Keratinocyte (primary cell): ENCODE measurements around the gene TXNDC8. TPM values are rescaled to one million over a fixed set of nuclear protein-coding genes. Genes with fewer than 3 reads are reported as not detected.

Experiments
- DNase-seq: peaks from one replicate; pipeline ENCODE4 v3.0.0-alpha.2; 2011; ENCODE audit warnings: low read depth, missing footprints, low spot score
- FAIRE-seq: peaks from 2 replicates; lab custom pipeline; 2011; peaks lifted over from hg19 to GRCh38; lab: Jason Lieb, UNC
- H2AFZ ChIP-seq: 2 replicates; pipeline ENCODE4 v1.6.0; 2012; ENCODE audit warnings: low read length, control low read depth, inconsistent platforms; ENCODE audit not compliant: control insufficient read depth
- H3K27ac ChIP-seq: 2 replicates; pipeline ENCODE4 v1.5.1; 2011; ENCODE audit warnings: low read length; ENCODE audit not compliant: control insufficient read depth, insufficient read depth
- H3K27me3 ChIP-seq: 3 replicates; pipeline ENCODE4 v1.6.0; 2011; ENCODE audit warnings: low read length; ENCODE audit not compliant: control insufficient read depth, insufficient read depth; ENCODE audit errors: extremely low read depth
- H3K36me3 ChIP-seq, 2 experiments: 2 replicates in 1 of 2; 3 replicates in 1 of 2; pipeline ENCODE4 v1.5.1; 2011; ENCODE audit warnings: low read length in 2 of 2, mild to moderate bottlenecking in 1 of 2; ENCODE audit not compliant: control insufficient read depth in 2 of 2, insufficient read depth in 2 of 2; ENCODE audit errors: extremely low read depth in 1 of 2
- H3K4me1 ChIP-seq: 3 replicates; pipeline ENCODE4 v1.5.1; 2011; ENCODE audit warnings: low read length; ENCODE audit not compliant: control insufficient read depth, insufficient read depth; ENCODE audit errors: extremely low read depth
- H3K4me2 ChIP-seq: 3 replicates; pipeline ENCODE4 v1.6.0; 2011; ENCODE audit warnings: low read depth, low read length; ENCODE audit not compliant: control insufficient read depth, insufficient read depth; ENCODE audit errors: extremely low read depth
- H3K4me3 ChIP-seq, 3 experiments: fragments of 200-600 bp in 1 of 3; sonication (generic) in 1 of 3; 2 replicates in 2 of 3; 3 replicates in 1 of 3; pipeline ENCODE4 v1.5.1; 2011 to 2016; ENCODE audit warnings: low read length in 3 of 3, mild to moderate bottlenecking in 3 of 3, control low read depth in 2 of 3, inconsistent platforms in 1 of 3, low read depth in 1 of 3, mixed read lengths in 1 of 3, mixed run types in 1 of 3, moderate library complexity in 1 of 3; ENCODE audit not compliant: control insufficient read depth in 2 of 3, insufficient read depth in 2 of 3; ENCODE audit errors: extremely low read depth in 1 of 3
- H3K79me2 ChIP-seq: 2 replicates; pipeline ENCODE4 v1.6.0; 2012; ENCODE audit warnings: low read length; ENCODE audit not compliant: control insufficient read depth, insufficient read depth
- H3K9ac ChIP-seq: 3 replicates; pipeline ENCODE4 v1.6.0; 2011; ENCODE audit warnings: low read length; ENCODE audit not compliant: control insufficient read depth, insufficient read depth; ENCODE audit errors: extremely low read depth
- H3K9me1 ChIP-seq: 3 replicates; pipeline ENCODE4 v1.6.0; 2011; ENCODE audit warnings: low read length; ENCODE audit not compliant: control insufficient read depth, insufficient read depth; ENCODE audit errors: extremely low read depth
- H3K9me3 ChIP-seq: 2 replicates; pipeline ENCODE4 v1.5.1; 2012; ENCODE audit warnings: low read depth, low read length; ENCODE audit not compliant: control insufficient read depth
- H4K20me1 ChIP-seq: 3 replicates; pipeline ENCODE4 v1.6.0; 2011; ENCODE audit warnings: low read length; ENCODE audit not compliant: control insufficient read depth, insufficient read depth; ENCODE audit errors: extremely low read depth
- EZH2 ChIP-seq: IDR thresholded peaks from one replicate; pipeline ENCODE4 v1.6.1; 2012; ENCODE audit warnings: inconsistent platforms, mild to moderate bottlenecking, low read length, moderate library complexity
- dilution Hi-C: fragments of 300-500 bp; cut with MboI; formaldehyde crosslinking; loops from one replicate; pipeline ENCODE4 v1.7.0; 2020; ENCODE audit warnings: low sequenced_read_pairs; ENCODE audit not compliant: extremely low pct_ligation_motif_present
- polyA plus RNA-seq, 5 experiments: library from polyadenylated mRNA; depleted of rRNA in 3 of 5; stranded (reverse) in 3 of 5; stranded (forward) in 1 of 5; unstranded in 1 of 5; fragments of >200 nt; gene quantifications; 1 replicate in 1 of 5; 2 replicates in 3 of 5; 3 replicates in 1 of 5; pipeline versions ENCODE4 v1.2.1 to v1.2.3, GENCODE V29; 2011 to 2012; ENCODE audit warnings: missing spikeins in 2 of 5, low read depth in 1 of 5, low replicate concordance in 1 of 5
- TF ChIP-seq, protein P1 (sequence below), 3 experiments: IDR thresholded peaks in 1 of 3; conservative IDR thresholded peaks in 1 of 3; optimal IDR thresholded peaks in 1 of 3; 2 replicates in 2 of 3; 3 replicates in 1 of 3; pipeline versions ENCODE3 to v1.5.1; 2011; ENCODE audit warnings: low read length in 3 of 3, mild to moderate bottlenecking in 3 of 3, moderate library complexity in 2 of 3, control low read depth in 1 of 3, inconsistent platforms in 1 of 3; ENCODE audit not compliant: insufficient read depth in 2 of 3; ENCODE audit errors: extremely low read depth in 1 of 3

The TXNDC8 gene
- polyA plus RNA-seq, 1 donor (not counting 4 experiments of a cell fraction or from before 2014, with no cell fraction given), result not detected

DNA sequence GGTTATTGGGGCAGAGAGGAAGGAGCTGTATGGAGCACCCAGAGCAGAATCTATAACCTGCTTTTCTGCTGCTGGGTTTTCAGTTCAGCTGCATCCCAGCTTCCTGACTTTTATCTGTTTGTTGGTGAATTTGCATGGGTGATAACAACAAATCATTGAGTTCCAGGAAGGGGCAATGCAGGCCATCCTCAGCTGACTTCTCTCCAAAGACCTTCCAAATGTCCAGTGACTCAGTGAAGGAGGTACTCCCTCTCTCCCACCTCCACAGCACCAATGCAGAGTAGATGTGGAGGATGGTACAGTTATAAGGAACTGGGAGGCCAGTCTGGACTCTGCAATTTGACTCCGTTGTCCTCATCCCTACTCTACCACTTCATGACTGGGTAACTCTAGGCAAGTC is 79.7 kb downstream of the TXNDC8 start:
- TF ChIP-seq, protein P1, sequence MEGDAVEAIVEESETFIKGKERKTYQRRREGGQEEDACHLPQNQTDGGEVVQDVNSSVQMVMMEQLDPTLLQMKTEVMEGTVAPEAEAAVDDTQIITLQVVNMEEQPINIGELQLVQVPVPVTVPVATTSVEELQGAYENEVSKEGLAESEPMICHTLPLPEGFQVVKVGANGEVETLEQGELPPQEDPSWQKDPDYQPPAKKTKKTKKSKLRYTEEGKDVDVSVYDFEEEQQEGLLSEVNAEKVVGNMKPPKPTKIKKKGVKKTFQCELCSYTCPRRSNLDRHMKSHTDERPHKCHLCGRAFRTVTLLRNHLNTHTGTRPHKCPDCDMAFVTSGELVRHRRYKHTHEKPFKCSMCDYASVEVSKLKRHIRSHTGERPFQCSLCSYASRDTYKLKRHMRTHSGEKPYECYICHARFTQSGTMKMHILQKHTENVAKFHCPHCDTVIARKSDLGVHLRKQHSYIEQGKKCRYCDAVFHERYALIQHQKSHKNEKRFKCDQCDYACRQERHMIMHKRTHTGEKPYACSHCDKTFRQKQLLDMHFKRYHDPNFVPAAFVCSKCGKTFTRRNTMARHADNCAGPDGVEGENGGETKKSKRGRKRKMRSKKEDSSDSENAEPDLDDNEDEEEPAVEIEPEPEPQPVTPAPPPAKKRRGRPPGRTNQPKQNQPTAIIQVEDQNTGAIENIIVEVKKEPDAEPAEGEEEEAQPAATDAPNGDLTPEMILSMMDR (optimal IDR thresholded peaks at IDR 0.05 in 1 of 3, IDR thresholded peaks at IDR 0.05 in 1 of 3, conservative IDR thresholded peaks at IDR 0.05 in 1 of 3; ENCODE audit: extremely low read depth in 1 of 3, insufficient read depth in 2 of 3, low read length in 3 of 3), result no peak
- no peak for TF ChIP-seq EZH2
- Histone ChIP-seq H4K20me1 (peaks cover 11% of the 10 kb centered on the region), H2AFZ (peak overlapping the region; percentile 73), H3K9me3 (no peaks in the 10 kb centered on the region), H3K27ac (peak overlapping the region; percentile 95), H3K27me3 (no peaks in the 10 kb centered on the region), H3K79me2 (peaks cover 34% of the 10 kb centered on the region), H3K4me3 (peak overlapping the region in 1 of 3 experiments; percentile 94), H3K4me2 (peak overlapping the region; percentile 100), H3K9me1 (no peaks in the 10 kb centered on the region), H3K36me3 (peaks cover 0 to 2% of the 10 kb centered on the region in 2 experiments), H3K4me1 (peaks cover 48% of the 10 kb centered on the region), H3K9ac (peak overlapping the region; percentile 92)
- FAIRE-seq (no peak), DNase-seq (no peak)
- dilution Hi-C loops, result no loop called here

DNA sequence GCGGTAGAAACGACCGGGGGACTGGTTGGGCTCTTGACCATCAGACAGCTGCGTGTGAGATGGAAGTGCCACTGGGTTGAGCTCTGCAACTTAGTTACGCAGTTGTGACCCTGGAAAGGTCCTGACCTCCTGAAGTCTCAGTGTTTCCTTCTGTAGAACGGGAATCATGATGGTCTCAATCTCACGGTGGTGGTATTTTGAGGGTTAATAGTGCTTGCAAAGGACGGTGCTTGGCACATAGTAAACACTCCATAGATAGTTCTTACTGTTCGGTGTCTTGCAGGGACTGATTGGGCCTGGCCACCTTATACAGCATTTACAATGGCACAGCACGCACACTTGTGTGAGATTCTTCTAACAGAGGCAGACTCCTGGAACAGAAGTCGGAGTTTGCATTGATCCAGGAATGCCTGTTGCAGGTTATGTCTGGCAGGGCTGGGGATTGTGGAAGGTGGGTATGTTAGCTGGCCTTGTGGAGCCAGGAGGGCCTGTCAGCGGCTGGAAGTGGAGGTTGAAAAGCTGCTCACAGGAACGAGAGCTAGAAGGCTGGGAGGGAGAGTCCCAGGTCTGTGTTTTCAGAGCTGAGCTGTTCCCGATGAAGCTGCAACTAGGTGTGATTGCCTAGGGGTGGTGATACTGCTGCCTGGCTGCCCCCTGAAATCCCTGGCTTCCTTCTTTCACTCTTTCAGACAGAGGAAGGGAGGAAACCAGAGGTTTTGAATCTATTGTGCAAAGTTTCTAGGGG is 80.4 kb downstream of the TXNDC8 start:
- Histone ChIP-seq H3K4me2 (peak overlapping the region; percentile 100), H3K27me3 (no peaks in the 10 kb centered on the region), H3K9me3 (no peaks in the 10 kb centered on the region), H3K9ac (peak overlapping the region; percentile 92), H3K4me1 (peaks cover 52% of the 10 kb centered on the region), H3K27ac (peak overlapping the region; percentile 95), H3K36me3 (peaks cover 2 to 4% of the 10 kb centered on the region in 2 experiments), H4K20me1 (peaks cover 17% of the 10 kb centered on the region), H3K4me3 (peak overlapping the region; percentile 74 to 94 (median 87)), H2AFZ (peak overlapping the region; percentile 73), H3K79me2 (peaks cover 41% of the 10 kb centered on the region), H3K9me1 (no peaks in the 10 kb centered on the region)
- FAIRE-seq (no peak), DNase-seq (no peak)
- TF ChIP-seq EZH2, result no peak
- TF ChIP-seq, protein P1 (optimal IDR thresholded peaks at IDR 0.05 in 1 of 3, IDR thresholded peaks at IDR 0.05 in 1 of 3, conservative IDR thresholded peaks at IDR 0.05 in 1 of 3; ENCODE audit: extremely low read depth in 1 of 3, insufficient read depth in 2 of 3, low read length in 3 of 3), result no peak
- dilution Hi-C loops, result no loop called here
